Keratinocyte (primary cell): ENCODE data around the gene EGLN1. TPM values are rescaled to one million over a fixed set of nuclear protein-coding genes. Genes with fewer than 3 reads are reported as not detected.

ENCODE experiments used
- DNase-seq: peaks from one replicate; pipeline ENCODE4 v3.0.0-alpha.2; 2011; ENCODE audit warnings: low read depth, missing footprints, low spot score
- FAIRE-seq: peaks from 2 replicates; lab custom pipeline; 2011; peaks lifted over from hg19 to GRCh38; lab: Jason Lieb, UNC
- H2AFZ ChIP-seq: 2 replicates; pipeline ENCODE4 v1.6.0; 2012; ENCODE audit warnings: low read length, control low read depth, inconsistent platforms; ENCODE audit not compliant: control insufficient read depth
- H3K27ac ChIP-seq: 2 replicates; pipeline ENCODE4 v1.5.1; 2011; ENCODE audit warnings: low read length; ENCODE audit not compliant: control insufficient read depth, insufficient read depth
- H3K27me3 ChIP-seq: 3 replicates; pipeline ENCODE4 v1.6.0; 2011; ENCODE audit warnings: low read length; ENCODE audit not compliant: control insufficient read depth, insufficient read depth; ENCODE audit errors: extremely low read depth
- H3K36me3 ChIP-seq, 2 experiments: 2 replicates in 1 of 2; 3 replicates in 1 of 2; pipeline ENCODE4 v1.5.1; 2011; ENCODE audit warnings: low read length in 2 of 2, mild to moderate bottlenecking in 1 of 2; ENCODE audit not compliant: control insufficient read depth in 2 of 2, insufficient read depth in 2 of 2; ENCODE audit errors: extremely low read depth in 1 of 2
- H3K4me1 ChIP-seq: 3 replicates; pipeline ENCODE4 v1.5.1; 2011; ENCODE audit warnings: low read length; ENCODE audit not compliant: control insufficient read depth, insufficient read depth; ENCODE audit errors: extremely low read depth
- H3K4me2 ChIP-seq: 3 replicates; pipeline ENCODE4 v1.6.0; 2011; ENCODE audit warnings: low read depth, low read length; ENCODE audit not compliant: control insufficient read depth, insufficient read depth; ENCODE audit errors: extremely low read depth
- H3K4me3 ChIP-seq, 3 experiments: fragments of 200-600 bp in 1 of 3; sonication (generic) in 1 of 3; 2 replicates in 2 of 3; 3 replicates in 1 of 3; pipeline ENCODE4 v1.5.1; 2011 to 2016; ENCODE audit warnings: low read length in 3 of 3, mild to moderate bottlenecking in 3 of 3, control low read depth in 2 of 3, inconsistent platforms in 1 of 3, low read depth in 1 of 3, mixed read lengths in 1 of 3, mixed run types in 1 of 3, moderate library complexity in 1 of 3; ENCODE audit not compliant: control insufficient read depth in 2 of 3, insufficient read depth in 2 of 3; ENCODE audit errors: extremely low read depth in 1 of 3
- H3K79me2 ChIP-seq: 2 replicates; pipeline ENCODE4 v1.6.0; 2012; ENCODE audit warnings: low read length; ENCODE audit not compliant: control insufficient read depth, insufficient read depth
- H3K9ac ChIP-seq: 3 replicates; pipeline ENCODE4 v1.6.0; 2011; ENCODE audit warnings: low read length; ENCODE audit not compliant: control insufficient read depth, insufficient read depth; ENCODE audit errors: extremely low read depth
- H3K9me1 ChIP-seq: 3 replicates; pipeline ENCODE4 v1.6.0; 2011; ENCODE audit warnings: low read length; ENCODE audit not compliant: control insufficient read depth, insufficient read depth; ENCODE audit errors: extremely low read depth
- H3K9me3 ChIP-seq: 2 replicates; pipeline ENCODE4 v1.5.1; 2012; ENCODE audit warnings: low read depth, low read length; ENCODE audit not compliant: control insufficient read depth
- H4K20me1 ChIP-seq: 3 replicates; pipeline ENCODE4 v1.6.0; 2011; ENCODE audit warnings: low read length; ENCODE audit not compliant: control insufficient read depth, insufficient read depth; ENCODE audit errors: extremely low read depth
- EZH2 ChIP-seq: IDR thresholded peaks from one replicate; pipeline ENCODE4 v1.6.1; 2012; ENCODE audit warnings: inconsistent platforms, mild to moderate bottlenecking, low read length, moderate library complexity
- dilution Hi-C: fragments of 300-500 bp; cut with MboI; formaldehyde crosslinking; loops from one replicate; pipeline ENCODE4 v1.7.0; 2020; ENCODE audit warnings: low sequenced_read_pairs; ENCODE audit not compliant: extremely low pct_ligation_motif_present
- polyA plus RNA-seq, 5 experiments: library from polyadenylated mRNA; depleted of rRNA in 3 of 5; stranded (reverse) in 3 of 5; stranded (forward) in 1 of 5; unstranded in 1 of 5; fragments of >200 nt; gene quantifications; 1 replicate in 1 of 5; 2 replicates in 3 of 5; 3 replicates in 1 of 5; pipeline versions ENCODE4 v1.2.1 to v1.2.3, GENCODE V29; 2011 to 2012; ENCODE audit warnings: missing spikeins in 2 of 5, low read depth in 1 of 5, low replicate concordance in 1 of 5
- TF ChIP-seq, protein P1 (sequence below), 3 experiments: IDR thresholded peaks in 1 of 3; conservative IDR thresholded peaks in 1 of 3; optimal IDR thresholded peaks in 1 of 3; 2 replicates in 2 of 3; 3 replicates in 1 of 3; pipeline versions ENCODE3 to v1.5.1; 2011; ENCODE audit warnings: low read length in 3 of 3, mild to moderate bottlenecking in 3 of 3, moderate library complexity in 2 of 3, control low read depth in 1 of 3, inconsistent platforms in 1 of 3; ENCODE audit not compliant: insufficient read depth in 2 of 3; ENCODE audit errors: extremely low read depth in 1 of 3

The EGLN1 gene
- polyA plus RNA-seq, 1 donor (not counting 4 experiments of a cell fraction or from before 2014, with no cell fraction given), result 34.1 TPM

DNA sequence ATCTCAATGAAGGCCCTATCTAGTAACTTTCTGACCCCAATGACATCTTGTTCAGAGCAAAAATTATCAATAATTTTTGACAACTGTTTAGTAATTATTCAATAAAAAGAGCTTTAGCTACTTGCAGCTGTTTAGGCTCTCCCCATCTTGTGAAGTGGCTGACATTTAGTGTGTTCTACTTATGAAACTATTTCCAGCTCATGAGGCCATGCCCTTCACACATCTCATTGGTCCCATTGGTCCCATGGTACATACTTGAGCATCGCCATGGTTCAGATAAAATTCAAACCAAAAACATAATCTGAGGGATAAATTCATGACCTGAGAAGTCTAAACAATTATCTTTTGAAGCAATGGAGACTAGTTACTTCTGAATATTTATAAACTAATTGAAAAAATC is 59.8 kb downstream of the EGLN1 start:
- H2AFZ ChIP-seq, result no peak overlapping the region
- no peak overlapping the region for H3K4me2 ChIP-seq
- DNase-seq (no peak), FAIRE-seq (no peak)
- TF ChIP-seq, protein P1, sequence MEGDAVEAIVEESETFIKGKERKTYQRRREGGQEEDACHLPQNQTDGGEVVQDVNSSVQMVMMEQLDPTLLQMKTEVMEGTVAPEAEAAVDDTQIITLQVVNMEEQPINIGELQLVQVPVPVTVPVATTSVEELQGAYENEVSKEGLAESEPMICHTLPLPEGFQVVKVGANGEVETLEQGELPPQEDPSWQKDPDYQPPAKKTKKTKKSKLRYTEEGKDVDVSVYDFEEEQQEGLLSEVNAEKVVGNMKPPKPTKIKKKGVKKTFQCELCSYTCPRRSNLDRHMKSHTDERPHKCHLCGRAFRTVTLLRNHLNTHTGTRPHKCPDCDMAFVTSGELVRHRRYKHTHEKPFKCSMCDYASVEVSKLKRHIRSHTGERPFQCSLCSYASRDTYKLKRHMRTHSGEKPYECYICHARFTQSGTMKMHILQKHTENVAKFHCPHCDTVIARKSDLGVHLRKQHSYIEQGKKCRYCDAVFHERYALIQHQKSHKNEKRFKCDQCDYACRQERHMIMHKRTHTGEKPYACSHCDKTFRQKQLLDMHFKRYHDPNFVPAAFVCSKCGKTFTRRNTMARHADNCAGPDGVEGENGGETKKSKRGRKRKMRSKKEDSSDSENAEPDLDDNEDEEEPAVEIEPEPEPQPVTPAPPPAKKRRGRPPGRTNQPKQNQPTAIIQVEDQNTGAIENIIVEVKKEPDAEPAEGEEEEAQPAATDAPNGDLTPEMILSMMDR (optimal IDR thresholded peaks at IDR 0.05 in 1 of 3, IDR thresholded peaks at IDR 0.05 in 1 of 3, conservative IDR thresholded peaks at IDR 0.05 in 1 of 3; ENCODE audit: extremely low read depth in 1 of 3, insufficient read depth in 2 of 3, low read length in 3 of 3), result no peak
- TF ChIP-seq EZH2, result no peak
- H3K9me1 ChIP-seq, result no peaks in the 10 kb centered on the region
- no peaks in the 10 kb centered on the region for H3K9me3 ChIP-seq
- H3K27me3 ChIP-seq, result no peaks in the 10 kb centered on the region
- H3K36me3 ChIP-seq, result peaks cover 3 to 9% of the 10 kb centered on the region in 2 experiments
- H3K4me3 ChIP-seq, result no peak overlapping the region
- peaks cover 7% of the 10 kb centered on the region for H3K4me1 ChIP-seq
- H3K79me2 ChIP-seq, result no peaks in the 10 kb centered on the region
- H3K27ac ChIP-seq, result no peak overlapping the region
- no peaks in the 10 kb centered on the region for H4K20me1 ChIP-seq
- no peak overlapping the region for H3K9ac ChIP-seq
- dilution Hi-C loops, result no loop called here

DNA sequence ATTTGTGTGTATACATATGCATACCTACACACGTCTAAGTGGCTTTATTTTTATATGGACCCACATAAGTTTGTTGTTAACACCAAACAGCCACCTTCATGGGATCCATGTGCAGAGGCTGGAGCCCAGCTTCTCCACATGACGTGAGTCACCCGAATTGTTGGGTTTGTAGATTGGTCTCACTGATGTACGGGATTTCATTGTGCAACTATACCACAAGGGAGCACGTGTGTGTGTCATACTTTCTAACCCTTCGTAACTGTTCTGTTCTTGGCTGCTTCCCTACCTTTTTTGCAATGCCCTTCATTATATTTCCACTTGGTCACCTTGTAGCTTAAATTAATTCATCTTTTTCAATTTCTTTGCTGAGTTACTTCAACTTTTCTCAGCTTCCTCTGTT is 63.0 kb downstream of the EGLN1 start:
- dilution Hi-C loops, result no loop called here
- FAIRE-seq, result no peak
- no peak for DNase-seq

More for the DNA sequence above, 63.0 kb downstream of the EGLN1 start:
- TF ChIP-seq EZH2, result no peak
- TF ChIP-seq, protein P1 (optimal IDR thresholded peaks at IDR 0.05 in 1 of 3, IDR thresholded peaks at IDR 0.05 in 1 of 3, conservative IDR thresholded peaks at IDR 0.05 in 1 of 3; ENCODE audit: extremely low read depth in 1 of 3, insufficient read depth in 2 of 3, low read length in 3 of 3), result no peak
- Histone ChIP-seq H3K4me1 (peaks cover 7% of the 10 kb centered on the region), H3K9me3 (no peaks in the 10 kb centered on the region), H3K27me3 (no peaks in the 10 kb centered on the region), H3K9me1 (no peaks in the 10 kb centered on the region), H3K27ac (no peak overlapping the region), H2AFZ (no peak overlapping the region), H3K4me3 (no peak overlapping the region), H3K36me3 (peaks cover 3 to 4% of the 10 kb centered on the region in 2 experiments), H3K4me2 (no peak overlapping the region), H4K20me1 (no peaks in the 10 kb centered on the region), H3K79me2 (no peaks in the 10 kb centered on the region), H3K9ac (no peak overlapping the region)
